ENCODE measurements around the gene NKX1-1.
"Not testable (repeated sequence)": the region's sequence is repeated elsewhere in the genome, so short reads cannot be mapped to it uniquely, and the experiment has no call there.

NKX1-1 gene

GRCh38 chr4:1449475-1449832 lies 43.2 kb upstream of the NKX1-1 start:
- Histone ChIP-seq H3K27me3 (ENCODE audit: insufficient read depth, insufficient read length) (peaks cover 68% of the 10 kb centered on the region), H3K9me3 (ENCODE audit: insufficient read depth, low read length) (no peaks in the 10 kb centered on the region), H3K36me3 (ENCODE audit: insufficient read depth, insufficient read length, low read length) (no peaks in the 10 kb centered on the region), H3K9ac (ENCODE audit: insufficient read length, low read depth) (no peak overlapping the region), H3K4me1 (ENCODE audit: insufficient read depth, insufficient read length) (peaks cover 3% of the 10 kb centered on the region), H3K4me3 (ENCODE audit: insufficient read length, low read depth) (no peak overlapping the region)
- DNase-seq (ENCODE audit: low read depth, low spot score), result no peak
- TF ChIP-seq ZNF274 (IDR thresholded peaks at IDR 0.05; ENCODE audit: low read depth, low read length) (no peak), YY1 (IDR thresholded peaks at IDR 0.05; ENCODE audit: insufficient read depth, insufficient read length) (no peak), SUZ12 (IDR thresholded peaks at IDR 0.05; ENCODE audit: extremely low read depth, insufficient read depth, insufficient read length) (no peak)

GRCh38 chr4:1448589-1449420 lies 42.6 kb upstream of the NKX1-1 start:
- no peak for DNase-seq (ENCODE audit: low read depth, low spot score)
- H3K9ac ChIP-seq (ENCODE audit: insufficient read length, low read depth), result no peak overlapping the region
- TF ChIP-seq ZNF274 (IDR thresholded peaks at IDR 0.05; ENCODE audit: low read depth, low read length), result no peak
- TF ChIP-seq SUZ12 (IDR thresholded peaks at IDR 0.05; ENCODE audit: extremely low read depth, insufficient read depth, insufficient read length), result no peak
- no peak for TF ChIP-seq YY1 (IDR thresholded peaks at IDR 0.05; ENCODE audit: insufficient read depth, insufficient read length)
- peaks cover 62% of the 10 kb centered on the region for H3K27me3 ChIP-seq (ENCODE audit: insufficient read depth, insufficient read length)
- peaks cover 3% of the 10 kb centered on the region for H3K4me1 ChIP-seq (ENCODE audit: insufficient read depth, insufficient read length)
- H3K9me3 ChIP-seq (ENCODE audit: insufficient read depth, low read length), result no peaks in the 10 kb centered on the region
- H3K4me3 ChIP-seq (ENCODE audit: insufficient read length, low read depth), result no peak overlapping the region
- no peaks in the 10 kb centered on the region for H3K36me3 ChIP-seq (ENCODE audit: insufficient read depth, insufficient read length, low read length)

- no peaks in the 10 kb centered on the region for H3K36me3 ChIP-seq (ENCODE audit: insufficient read depth, insufficient read length, low read length)
- peaks cover 3% of the 10 kb centered on the region for H3K4me1 ChIP-seq (ENCODE audit: insufficient read depth, insufficient read length)
- no peaks in the 10 kb centered on the region for H3K9me3 ChIP-seq (ENCODE audit: insufficient read depth, low read length)
- H3K4me3 ChIP-seq (ENCODE audit: insufficient read length, low read depth), result no peak overlapping the region
- TF ChIP-seq ZNF274 (IDR thresholded peaks at IDR 0.05; ENCODE audit: low read depth, low read length) (no peak), SUZ12 (IDR thresholded peaks at IDR 0.05; ENCODE audit: extremely low read depth, insufficient read depth, insufficient read length) (no peak), YY1 (IDR thresholded peaks at IDR 0.05; ENCODE audit: insufficient read depth, insufficient read length) (no peak)
- H3K27me3 ChIP-seq (ENCODE audit: insufficient read depth, insufficient read length), result peaks cover 53% of the 10 kb centered on the region
- DNase-seq (ENCODE audit: low read depth, low spot score), result no peak
- no peak overlapping the region for H3K9ac ChIP-seq (ENCODE audit: insufficient read length, low read depth)
These were observed 41.7 kb upstream of the NKX1-1 start for GRCh38 chr4:1447676-1448588.

DNA sequence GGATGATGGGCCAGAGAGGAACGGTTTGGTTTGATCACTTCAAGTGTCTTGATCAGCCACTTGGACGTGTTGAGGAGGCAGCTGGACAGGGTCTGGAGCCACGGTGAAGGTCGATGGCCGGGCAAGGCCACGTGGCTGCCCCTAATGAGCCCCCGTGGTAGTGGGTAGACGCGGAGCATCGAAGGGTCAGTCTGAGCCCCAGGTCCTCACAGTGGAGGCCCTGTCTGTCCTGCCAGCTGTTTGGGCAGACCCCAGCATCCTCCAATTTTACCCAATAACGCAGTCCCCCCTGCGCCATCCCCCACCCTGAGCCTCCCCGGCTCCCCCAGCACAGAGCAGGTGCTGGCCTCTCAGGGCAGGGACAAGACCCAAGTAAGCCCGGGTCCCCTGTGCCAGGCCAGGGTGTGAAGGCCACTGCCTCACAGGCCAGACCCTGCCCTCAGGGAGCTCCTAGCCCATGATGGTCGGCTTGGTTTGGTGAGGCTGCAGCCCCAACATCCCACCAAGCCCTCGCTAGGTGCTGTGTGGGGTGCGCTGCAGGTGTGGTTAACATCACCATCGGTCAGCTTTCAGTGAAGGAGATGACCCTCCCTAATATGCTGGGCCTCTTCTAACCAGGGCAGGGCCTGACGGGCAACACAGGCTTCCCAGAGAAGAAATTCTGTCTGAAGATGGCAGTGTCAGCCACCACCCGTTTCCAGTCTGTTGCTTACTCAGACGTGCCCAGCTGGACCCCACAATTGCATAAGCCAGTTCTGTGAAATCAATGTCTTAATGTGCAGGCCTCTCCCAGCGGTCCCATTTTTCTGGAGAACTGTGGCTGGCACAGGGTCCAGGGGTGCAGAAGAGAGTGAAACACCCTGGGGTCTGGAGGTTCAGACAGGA lies 40.5 kb upstream of the NKX1-1 start:
- DNase-seq (ENCODE audit: low read depth, low spot score), result no peak
- Histone ChIP-seq H3K27me3 (ENCODE audit: insufficient read depth, insufficient read length) (peaks cover 47% of the 10 kb centered on the region), H3K4me1 (ENCODE audit: insufficient read depth, insufficient read length) (peaks cover 3% of the 10 kb centered on the region)

GRCh38 chr4:1445716-1446445 lies 39.6 kb upstream of the NKX1-1 start:
- no peak for TF ChIP-seq SUZ12 (IDR thresholded peaks at IDR 0.05; ENCODE audit: extremely low read depth, insufficient read depth, insufficient read length)
- no peak for TF ChIP-seq ZNF274 (IDR thresholded peaks at IDR 0.05; ENCODE audit: low read depth, low read length)
- no peak for TF ChIP-seq YY1 (IDR thresholded peaks at IDR 0.05; ENCODE audit: insufficient read depth, insufficient read length)
- no peak for DNase-seq (ENCODE audit: low read depth, low spot score)
- H3K9ac ChIP-seq (ENCODE audit: insufficient read length, low read depth), result no peak overlapping the region
- no peaks in the 10 kb centered on the region for H3K36me3 ChIP-seq (ENCODE audit: insufficient read depth, insufficient read length, low read length)
- no peaks in the 10 kb centered on the region for H3K9me3 ChIP-seq (ENCODE audit: insufficient read depth, low read length)
- peaks cover 41% of the 10 kb centered on the region for H3K27me3 ChIP-seq (ENCODE audit: insufficient read depth, insufficient read length)
- H3K4me1 ChIP-seq (ENCODE audit: insufficient read depth, insufficient read length), result peaks cover 3% of the 10 kb centered on the region
- H3K4me3 ChIP-seq (ENCODE audit: insufficient read length, low read depth), result no peak overlapping the region

More for the DNA sequence above, 40.5 kb upstream of the NKX1-1 start:
- no peak overlapping the region for H3K9ac ChIP-seq (ENCODE audit: insufficient read length, low read depth)
- H3K9me3 ChIP-seq (ENCODE audit: insufficient read depth, low read length), result no peaks in the 10 kb centered on the region
- no peak for TF ChIP-seq ZNF274 (IDR thresholded peaks at IDR 0.05; ENCODE audit: low read depth, low read length)
- TF ChIP-seq YY1 (IDR thresholded peaks at IDR 0.05; ENCODE audit: insufficient read depth, insufficient read length), result no peak
- no peak for TF ChIP-seq SUZ12 (IDR thresholded peaks at IDR 0.05; ENCODE audit: extremely low read depth, insufficient read depth, insufficient read length)
- H3K36me3 ChIP-seq (ENCODE audit: insufficient read depth, insufficient read length, low read length), result no peaks in the 10 kb centered on the region
- H3K4me3 ChIP-seq (ENCODE audit: insufficient read length, low read depth), result no peak overlapping the region

GRCh38 chr4:1443688-1444172 lies 37.5 kb upstream of the NKX1-1 start:
- H3K36me3 ChIP-seq (ENCODE audit: insufficient read depth, insufficient read length, low read length); H3K9me3 ChIP-seq (ENCODE audit: insufficient read depth, low read length); H3K4me1 ChIP-seq (ENCODE audit: insufficient read depth, insufficient read length); DNase-seq (ENCODE audit: low read depth, low spot score); H3K9ac ChIP-seq (ENCODE audit: insufficient read length, low read depth); H3K4me3 ChIP-seq (ENCODE audit: insufficient read length, low read depth): not testable (repeated sequence)
- H3K27me3 ChIP-seq (ENCODE audit: insufficient read depth, insufficient read length), result peaks cover 32% of the 10 kb centered on the region
